Aorta (tissue), 5 donors: ENCODE measurements around the gene ATXN7L3. TPM values are rescaled to one million over a fixed set of nuclear protein-coding genes. Genes with fewer than 3 reads are reported as not detected.
A peak's percentile ranks its signal among the peaks of the same experiment; 100 is the strongest.

ENCODE experiments used
- ATAC-seq: fragments of 200-7000 bp; cut with Tn5 transposase; one replicate; pipeline ENCODE4 v1.9.1; 2022; ENCODE audit warnings: moderate library complexity; ENCODE audit not compliant: low FRiP score
- DNase-seq, 2 donors: peaks; one replicate each; pipeline ENCODE4 v3.0.0-alpha.2; 2020
- H3K27ac ChIP-seq, 2 donors: one replicate each; pipeline ENCODE4 v1.5.1; 2013; ENCODE audit warnings: low read length in 2 of 2, mild to moderate bottlenecking in 2 of 2, moderate library complexity in 2 of 2, control low read depth in 1 of 2, inconsistent platforms in 1 of 2, low read depth in 1 of 2
- H3K27me3 ChIP-seq, 2 donors: one replicate each; pipeline ENCODE4 v1.6.1; 2013; ENCODE audit warnings: control low read depth in 1 of 2, low read length in 1 of 2, mild to moderate bottlenecking in 1 of 2, moderate library complexity in 1 of 2; ENCODE audit not compliant: insufficient read depth in 2 of 2, control insufficient read depth in 1 of 2
- H3K36me3 ChIP-seq, 2 donors: one replicate each; pipeline ENCODE4 v1.6.1; 2013; ENCODE audit warnings: control low read depth in 1 of 2, low read length in 1 of 2, mild to moderate bottlenecking in 1 of 2; ENCODE audit not compliant: insufficient read depth in 2 of 2, control insufficient read depth in 1 of 2
- H3K4me1 ChIP-seq, 2 donors: one replicate each; pipeline ENCODE4 v1.6.1; 2013; ENCODE audit warnings: low read length in 2 of 2, control low read depth in 1 of 2, mild to moderate bottlenecking in 1 of 2, moderate library complexity in 1 of 2; ENCODE audit not compliant: insufficient read depth in 2 of 2, control insufficient read depth in 1 of 2
- H3K4me3 ChIP-seq, 2 donors: one replicate each; pipeline ENCODE4 v1.5.1; 2013; ENCODE audit warnings: low read length in 2 of 2, control low read depth in 1 of 2, mild to moderate bottlenecking in 1 of 2
- H3K9me3 ChIP-seq: one replicate; pipeline ENCODE4 v1.6.1; 2013; ENCODE audit warnings: mild to moderate bottlenecking, low read length; ENCODE audit not compliant: control insufficient read depth
- WGBS, 2 donors: extraction: QIAGEN DNeasy Blood & Tissue Kit; methylation state at CpG; one replicate each; pipeline ENCODE4 v1.1.7; 2013; 5-methylcytosine and 5-hydroxymethylcytosine counted together
- intact Hi-C, 2 donors: fragments of 100-400 bp; cut with DNase I; formaldehyde crosslinking; loops; one replicate each; pipeline versions ENCODE4 v1.14.2 to v1.15.0; 2022
- polyA plus RNA-seq, 2 donors: library from polyadenylated mRNA; stranded (reverse); fragments of 200-250 nt; gene quantifications; one replicate each; pipeline ENCODE4 v1.2.3, GENCODE V29; 2013
- total RNA-seq, 2 donors: library from RNA; stranded (reverse); fragmentation: NEBNext Ultra II Directional; extraction: Animal tissue kit (Norgen Biotek cat#: 25700); gene quantifications; one replicate each; pipeline ENCODE4 v1.2.1, GENCODE V29; 2021
- donor health status: healthy with polysubstance abuse.
- donor health status: Bipolar disorder and iron deficiency.
- donor health status: DM: no; HTN: no; CAD: no.
- donor health status: DM: no; HTN: no; CAD: no.
- donor health status: DM: yes; HTN: yes; CAD: no.

Gene ATXN7L3
- total and polyA plus RNA-seq, 4 donors: 18.7 to 67.5 (median 49.3) TPM

- Histone ChIP-seq H3K4me3 (peak within 1 kb of the TSS; percentile 90 to 98), H3K36me3 (peaks cover 5 to 7% of the 10 kb centered on the region in 2 donors), H3K4me1 (peaks cover 0 to 2% of the 10 kb centered on the region in 2 donors), H3K9me3 (no peaks in the 10 kb centered on the region), H3K27me3 (no peaks in the 10 kb centered on the region), H3K27ac (peak within 1 kb of the TSS; percentile 94 to 99)
- DNase-seq: peak; percentile 86
- WGBS, 2 donors: 0 to 1% methylated on average over 32 to 76 of the region's 76 CpGs
- peak; percentile 16 for ATAC-seq
- intact Hi-C loops: loop anchor here (1.0 to 10.0 kb wide), 4 partner anchors 19 to 285 kb away; partner anchors contain the start of gene GPATCH8 (in 1 of the 2)
Observed at GRCh38 chr17:44219616-44220212, 20.0 kb upstream of the ATXN7L3 start, which contains the start of gene UBTF. TSS of gene UBTF (minus strand) at chr17:44219675. CDS start at chr17:44218229, 1,446 bp downstream.

GRCh38 chr17:44219108-44219615, 19.5 kb upstream of the ATXN7L3 start:
- intact Hi-C loops: loop anchor here (1.0 to 10.0 kb wide), 4 partner anchors 18 to 286 kb away; partner anchors contain the start of gene GPATCH8 (in 1 of the 2)

GRCh38 chr17:44218344-44219107, 18.8 kb upstream of the ATXN7L3 start:
- peak overlapping the region; percentile 90 to 98 for H3K4me3 ChIP-seq
- peak overlapping the region; percentile 90 to 99 for H3K27ac ChIP-seq
- no peaks in the 10 kb centered on the region for H3K27me3 ChIP-seq
- H3K9me3 ChIP-seq: no peaks in the 10 kb centered on the region
- WGBS, 2 donors: 0 to 1% methylated on average over 18 to 85 of the region's 89 CpGs
- H3K36me3 ChIP-seq: peaks cover 5 to 9% of the 10 kb centered on the region in 2 donors
- DNase-seq (peak; percentile 92 to 96), ATAC-seq (peak; percentile 89)
- intact Hi-C loops: loop anchor here (1.0 to 10.0 kb wide), 4 partner anchors 18 to 286 kb away; partner anchors contain the start of gene GPATCH8 (in 1 of the 2)
- H3K4me1 ChIP-seq: peaks cover 0 to 2% of the 10 kb centered on the region in 2 donors

More at GRCh38 chr17:44219108-44219615, 19.5 kb upstream of the ATXN7L3 start:
- Histone ChIP-seq H3K27me3 (no peaks in the 10 kb centered on the region), H3K4me3 (peak overlapping the region; percentile 90 to 98), H3K9me3 (no peaks in the 10 kb centered on the region), H3K36me3 (peaks cover 5 to 9% of the 10 kb centered on the region in 2 donors), H3K27ac (peak overlapping the region; percentile 90 to 99), H3K4me1 (peaks cover 0 to 2% of the 10 kb centered on the region in 2 donors)
- WGBS, 2 donors: 1% methylated on average over 54 to 73 of the region's 73 CpGs
- peak; percentile 77 to 89 for DNase-seq
- ATAC-seq: peak; percentile 42

- H3K36me3 ChIP-seq: peaks cover 5 to 9% of the 10 kb centered on the region in 2 donors
- no peak for ATAC-seq
- WGBS, 2 donors: 6 to 7% methylated on average over 10 of the region's 10 CpGs
- no peaks in the 10 kb centered on the region for H3K9me3 ChIP-seq
- H3K4me3 ChIP-seq: peak overlapping the region in 1 of 2 donors; percentile 12
- H3K4me1 ChIP-seq: peaks cover 0 to 2% of the 10 kb centered on the region in 2 donors
- intact Hi-C loops: loop anchor here (2.0 to 10.0 kb wide), 3 partner anchors 17 to 287 kb away; partner anchors contain the start of gene GPATCH8 (in 1 of the 2)
- H3K27ac ChIP-seq: no peak overlapping the region
- H3K27me3 ChIP-seq: no peaks in the 10 kb centered on the region
- no peak for DNase-seq
Observed at GRCh38 chr17:44217738-44218343, 18.2 kb upstream of the ATXN7L3 start.

GRCh38 chr17:44216694-44217093, 17.0 kb upstream of the ATXN7L3 start:
- Histone ChIP-seq H3K27me3 (no peaks in the 10 kb centered on the region), H3K4me3 (no peak overlapping the region), H3K27ac (no peak overlapping the region), H3K9me3 (no peaks in the 10 kb centered on the region), H3K4me1 (no peaks in the 10 kb centered on the region), H3K36me3 (peaks cover 5 to 9% of the 10 kb centered on the region in 2 donors)
- ATAC-seq: no peak
- intact Hi-C loops: loop anchor here in 1 of 2 donors (10.0 kb wide), 1 partner anchor 288 kb away; the partner anchor contains the start of gene GPATCH8
- DNase-seq: no peak
- WGBS, 2 donors: 67 to 68% methylated on average over 5 of the region's 5 CpGs

GRCh38 chr17:44216173-44216572, 16.5 kb upstream of the ATXN7L3 start:
- WGBS, 2 donors: 74 to 77% methylated on average over 5 of the region's 5 CpGs
- Histone ChIP-seq H3K4me1 (no peaks in the 10 kb centered on the region), H3K27me3 (no peaks in the 10 kb centered on the region), H3K9me3 (no peaks in the 10 kb centered on the region), H3K4me3 (no peak overlapping the region), H3K27ac (no peak overlapping the region), H3K36me3 (peaks cover 5 to 9% of the 10 kb centered on the region in 2 donors)
- DNase-seq (no peak), ATAC-seq (no peak)
- intact Hi-C loops: loop anchor here in 1 of 2 donors (10.0 kb wide), 1 partner anchor 289 kb away; the partner anchor contains the start of gene GPATCH8

- no peaks in the 10 kb centered on the region for H3K4me1 ChIP-seq
- no peaks in the 10 kb centered on the region for H3K9me3 ChIP-seq
- no peak for ATAC-seq
- no peaks in the 10 kb centered on the region for H3K27me3 ChIP-seq
- no peak for DNase-seq
- H3K36me3 ChIP-seq: peaks cover 5 to 9% of the 10 kb centered on the region in 2 donors
- no peak overlapping the region for H3K27ac ChIP-seq
- intact Hi-C loops: loop anchor here in 1 of 2 donors (10.0 kb wide), 1 partner anchor 290 kb away; the partner anchor contains the start of gene GPATCH8
- WGBS, 2 donors: 86 to 88% methylated on average over 6 of the region's 6 CpGs
- no peak overlapping the region for H3K4me3 ChIP-seq
Observed at GRCh38 chr17:44214896-44215295, 15.2 kb upstream of the ATXN7L3 start.

GRCh38 chr17:44214230-44214494, 14.5 kb upstream of the ATXN7L3 start:
- ATAC-seq (no peak), DNase-seq (no peak)
- Histone ChIP-seq H3K36me3 (peaks cover 5 to 12% of the 10 kb centered on the region in 2 donors), H3K9me3 (no peaks in the 10 kb centered on the region), H3K27me3 (no peaks in the 10 kb centered on the region), H3K4me1 (no peaks in the 10 kb centered on the region), H3K27ac (no peak overlapping the region), H3K4me3 (no peak overlapping the region)
- 97 to 100% methylated on average over 1 of the region's 1 CpG for WGBS, 2 donors
- intact Hi-C loops: loop anchor here in 1 of 2 donors (10.0 kb wide), 1 partner anchor 291 kb away; the partner anchor contains the start of gene GPATCH8
